IPS-18c (cell line): ENCODE results near the gene CLSTN1.
"Not testable (repeated sequence)": the region's sequence is repeated elsewhere in the genome, so short reads cannot be mapped to it uniquely, and the experiment has no call there.

Experiments used
- H3K4me3 ChIP-seq: 2 replicates; pipeline ENCODE4 v1.7.0; 2013; ENCODE audit warnings: low read depth, mild to moderate bottlenecking, low read length, moderate library complexity; ENCODE audit not compliant: insufficient read depth
- H3K9me3 ChIP-seq: one replicate; pipeline ENCODE4 v1.6.1; 2013; ENCODE audit warnings: mild to moderate bottlenecking, low read length, moderate library complexity; ENCODE audit not compliant: control insufficient read depth, insufficient read depth

Gene CLSTN1

DNA sequence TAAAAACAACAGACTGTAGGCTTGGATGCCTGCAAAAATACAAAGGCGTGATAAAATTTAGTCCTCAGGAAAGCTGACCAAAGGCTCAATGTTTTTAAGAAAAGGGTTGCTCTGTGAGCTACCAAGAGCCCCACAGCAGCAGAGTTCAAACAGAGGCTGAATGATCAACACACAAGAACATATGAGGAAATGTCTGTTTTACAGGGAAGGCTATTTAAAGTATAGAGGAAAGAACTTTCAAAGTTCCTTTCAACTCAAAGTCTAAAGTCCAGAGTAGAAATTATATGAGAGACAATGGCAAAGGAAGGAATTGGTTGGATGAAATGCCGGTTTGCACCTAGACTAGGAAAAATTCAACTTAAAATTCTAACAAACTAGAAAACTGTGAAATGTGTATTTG is 8.6 kb downstream of the CLSTN1 start:
- Histone ChIP-seq H3K4me3 (no peak overlapping the region), H3K9me3 (no peaks in the 10 kb centered on the region)

DNA sequence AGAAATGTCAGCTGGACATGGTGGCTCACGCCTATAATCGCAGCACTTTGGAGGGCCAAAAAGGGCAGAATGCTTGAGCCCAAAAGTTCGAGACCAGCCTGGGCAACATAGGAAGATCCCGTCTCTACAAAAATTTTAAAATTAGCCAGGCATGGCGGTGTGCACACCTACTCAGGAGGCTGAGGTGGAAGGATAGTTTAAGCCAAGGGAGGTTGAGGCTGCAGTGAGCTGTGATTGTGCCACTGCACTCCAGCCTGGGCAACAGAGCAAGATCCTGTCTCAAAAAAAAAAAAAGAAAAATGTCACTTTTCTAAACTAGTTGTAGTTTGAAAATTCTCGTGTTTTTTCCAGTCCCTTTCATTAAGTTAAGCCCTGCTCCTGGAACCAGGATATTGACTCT is 9.1 kb downstream of the CLSTN1 start:
- H3K4me3 ChIP-seq, result no peak overlapping the region
- H3K9me3 ChIP-seq, result no peaks in the 10 kb centered on the region

DNA sequence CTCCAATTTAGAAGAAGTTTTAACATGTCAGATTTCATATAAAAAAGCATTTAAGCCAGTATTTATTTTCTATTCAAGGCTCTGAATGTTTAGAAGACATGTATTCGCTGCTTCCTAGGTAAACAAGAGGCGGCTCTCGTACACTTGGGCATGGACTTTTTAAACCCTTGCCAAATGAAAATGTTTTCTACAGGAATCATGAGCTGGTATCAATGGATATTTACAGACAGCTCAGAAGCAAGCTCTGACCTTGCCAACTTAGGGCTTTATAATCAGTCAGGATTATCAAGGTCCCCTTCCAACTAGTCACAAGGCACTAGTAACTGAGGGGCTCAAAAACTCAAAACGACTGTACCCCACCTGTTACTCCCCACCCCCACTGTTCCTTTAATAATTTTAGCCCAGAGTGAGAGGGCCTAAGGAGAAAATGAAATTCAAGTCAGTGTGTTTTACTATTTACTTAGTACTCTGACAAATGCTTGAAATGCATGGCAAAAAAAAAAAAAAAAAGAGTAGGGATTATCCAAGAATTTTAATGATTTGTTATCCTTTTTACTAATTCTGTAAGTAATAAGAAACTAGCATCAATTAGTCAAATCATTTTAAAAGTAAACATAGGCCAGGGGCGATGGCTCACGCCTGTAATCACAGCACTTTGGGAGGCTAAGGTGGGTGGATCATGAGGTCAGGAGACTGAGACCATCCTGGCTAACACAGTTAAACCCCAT is 12.4 kb downstream of the CLSTN1 start:
- H3K9me3 ChIP-seq, result no peaks in the 10 kb centered on the region
- H3K4me3 ChIP-seq, result no peak overlapping the region

DNA sequence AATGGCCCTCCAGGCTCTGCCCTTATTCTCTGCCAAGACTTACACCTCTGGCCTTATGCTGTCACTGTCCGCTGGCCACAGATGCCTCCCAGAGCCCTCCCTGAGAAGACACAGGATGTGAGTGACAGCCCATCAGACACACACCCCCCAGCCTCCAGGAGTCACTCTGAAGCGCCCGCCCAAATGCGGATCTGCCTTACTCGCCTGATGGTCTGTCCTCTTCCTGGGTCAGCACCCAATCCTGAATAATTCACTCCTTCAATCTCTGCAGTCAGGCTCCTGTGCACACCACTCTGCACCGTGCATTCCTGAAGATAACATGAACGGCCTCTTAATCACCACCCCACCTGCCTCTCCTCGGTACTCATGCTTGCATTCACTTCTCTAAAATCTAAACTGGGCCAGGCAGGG is 14.7 kb downstream of the CLSTN1 start:
- no peaks in the 10 kb centered on the region for H3K9me3 ChIP-seq
- H3K4me3 ChIP-seq, result no peak overlapping the region

DNA sequence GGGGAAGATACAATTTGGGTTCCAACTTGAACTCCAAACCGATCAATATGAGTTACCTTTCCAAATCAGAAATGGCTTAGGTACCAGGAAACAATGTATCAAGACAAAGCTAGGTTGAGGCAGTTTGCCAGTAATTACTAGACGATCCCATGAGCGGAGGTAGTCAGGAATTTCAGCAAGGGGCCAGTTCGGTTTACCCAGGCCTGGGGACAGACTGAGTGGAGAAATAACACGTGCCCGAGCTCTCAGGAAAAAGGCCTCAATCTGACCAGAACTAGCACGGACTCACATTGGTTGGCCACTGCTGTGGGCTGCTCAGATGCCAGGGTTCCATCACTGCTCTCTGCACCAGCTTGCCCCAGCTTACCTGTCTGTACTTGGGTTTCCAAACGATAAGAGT is 15.3 kb downstream of the CLSTN1 start:
- H3K9me3 ChIP-seq, result no peaks in the 10 kb centered on the region
- H3K4me3 ChIP-seq, result no peak overlapping the region

DNA sequence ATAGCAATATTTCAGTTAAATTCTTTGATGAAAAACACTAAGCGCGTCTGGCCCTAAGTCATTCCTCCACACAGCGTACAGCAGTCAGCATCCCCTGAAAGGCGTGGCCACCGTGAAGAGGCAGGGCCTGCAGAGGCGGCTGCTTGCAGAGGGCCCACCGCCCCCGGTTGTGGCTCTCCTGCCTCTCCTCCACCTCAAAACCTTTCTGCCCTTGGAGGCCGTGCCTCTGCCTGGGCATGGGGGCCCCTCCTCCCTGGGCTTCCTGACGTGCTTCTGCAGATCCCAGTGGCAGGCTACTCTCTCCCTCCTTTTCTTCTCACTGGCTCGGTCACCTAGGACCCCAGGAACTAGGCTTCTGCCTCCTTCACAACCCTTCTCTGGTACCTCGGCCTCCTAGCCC is 16.2 kb downstream of the CLSTN1 start:
- H3K9me3 ChIP-seq, result no peaks in the 10 kb centered on the region
- H3K4me3 ChIP-seq, result no peak overlapping the region

DNA sequence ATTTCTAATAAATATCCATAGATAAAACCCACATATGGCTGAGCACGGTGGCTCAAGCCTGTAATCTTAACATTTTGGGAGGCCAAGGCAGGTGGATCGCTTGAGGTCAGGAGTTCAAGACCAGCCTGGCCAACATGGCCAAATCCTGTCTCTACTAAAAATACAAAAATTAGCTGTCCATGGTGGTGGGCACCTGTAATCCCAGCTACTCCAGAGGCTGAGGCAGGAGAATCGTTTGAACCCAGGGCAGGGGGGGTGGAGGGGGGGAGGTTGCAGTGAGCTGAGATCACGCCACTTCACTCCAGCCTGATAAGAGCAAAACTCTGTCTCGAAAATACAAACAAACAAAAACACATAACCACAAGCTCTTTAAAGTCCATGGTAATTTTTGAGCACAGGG is 17.8 kb downstream of the CLSTN1 start:
- H3K4me3 ChIP-seq, H3K9me3 ChIP-seq: not testable (repeated sequence)

DNA sequence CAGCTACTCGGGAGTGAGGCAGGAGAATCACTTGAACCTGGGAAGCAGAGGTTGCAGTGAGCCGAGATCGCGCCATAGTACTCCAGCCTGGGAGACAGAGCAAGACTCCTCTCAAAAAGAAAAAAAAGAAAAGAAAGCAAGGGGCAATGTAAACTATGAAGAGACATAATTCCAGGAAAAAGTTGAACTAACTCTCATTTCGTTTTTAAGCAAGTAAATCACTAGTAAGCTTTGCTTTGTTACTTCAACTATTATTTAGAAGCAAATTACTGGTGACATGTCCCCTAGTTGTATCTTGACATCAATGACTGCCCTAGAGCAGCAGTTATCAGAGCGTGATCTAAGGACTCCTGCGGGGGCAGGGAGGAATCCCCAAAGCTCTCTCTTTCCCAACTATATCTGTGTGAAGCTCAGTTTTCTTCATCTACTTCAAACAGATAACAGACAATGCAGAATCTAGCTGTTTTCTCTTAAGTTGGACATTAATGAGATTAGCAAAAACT is 18.7 kb downstream of the CLSTN1 start:
- Histone ChIP-seq H3K4me3 (no peak overlapping the region), H3K9me3 (no peaks in the 10 kb centered on the region)

DNA sequence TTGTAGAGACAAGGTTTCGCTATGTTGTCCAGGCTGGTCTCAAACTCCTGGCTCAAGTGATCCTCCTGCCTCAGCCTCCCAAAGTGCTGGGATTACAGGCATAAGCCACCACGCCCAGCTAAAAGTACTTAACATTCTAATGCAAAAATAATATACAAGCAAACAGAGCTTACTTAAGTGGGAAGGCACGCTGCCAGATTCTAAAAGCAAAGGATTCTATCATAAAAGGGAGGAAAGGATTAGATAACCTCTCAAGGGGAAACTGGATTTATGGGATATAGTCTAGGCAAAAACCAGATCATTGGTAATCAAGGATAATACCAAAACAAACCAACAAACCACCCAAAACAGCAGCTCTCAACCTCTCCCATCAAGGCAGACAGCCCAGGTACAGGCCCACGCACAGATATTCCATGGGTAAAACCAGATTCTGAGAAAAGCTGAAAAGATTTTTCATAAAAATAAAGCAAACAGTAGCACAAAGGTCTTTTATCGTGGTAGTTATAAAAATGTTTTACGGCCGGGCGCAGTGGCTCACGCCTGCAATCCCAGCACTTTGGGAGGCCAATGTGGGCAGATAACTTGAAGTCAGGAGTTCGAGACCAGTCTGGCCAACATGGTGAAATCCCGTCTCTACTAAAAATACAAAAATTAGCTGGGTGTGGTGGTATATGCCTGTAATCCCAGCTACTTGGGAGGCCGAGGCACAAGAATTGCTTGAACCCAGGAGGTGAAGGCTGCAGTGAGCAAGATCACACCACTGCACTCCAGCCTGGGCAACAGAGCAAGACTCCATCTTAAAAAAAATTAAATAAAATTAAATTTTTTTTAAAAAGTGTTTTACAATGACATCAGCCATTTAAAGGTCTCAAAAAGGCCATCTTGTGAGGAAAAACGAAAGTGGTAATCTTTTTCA is 20.5 kb downstream of the CLSTN1 start:
- not testable (repeated sequence) for H3K4me3 ChIP-seq, H3K9me3 ChIP-seq

DNA sequence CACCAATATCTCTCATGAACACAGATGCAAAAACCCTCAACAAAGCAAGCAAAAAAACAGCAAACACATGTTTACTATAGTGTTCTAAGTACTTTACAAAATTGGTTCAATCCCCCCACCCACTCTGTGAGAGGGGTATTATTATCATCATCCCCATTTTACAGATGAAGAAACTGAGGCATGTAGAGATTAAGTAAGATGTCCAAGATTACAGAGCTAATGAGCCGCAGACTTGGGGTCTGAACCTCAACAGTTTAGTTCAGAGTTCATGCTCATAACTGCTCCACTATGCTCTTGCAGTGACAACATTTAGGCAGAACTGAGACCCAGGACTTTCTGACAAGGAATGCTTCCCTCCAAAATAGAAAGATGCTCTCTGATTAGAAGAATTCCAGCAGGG is 21.9 kb downstream of the CLSTN1 start:
- Histone ChIP-seq H3K9me3 (no peaks in the 10 kb centered on the region), H3K4me3 (no peak overlapping the region)

DNA sequence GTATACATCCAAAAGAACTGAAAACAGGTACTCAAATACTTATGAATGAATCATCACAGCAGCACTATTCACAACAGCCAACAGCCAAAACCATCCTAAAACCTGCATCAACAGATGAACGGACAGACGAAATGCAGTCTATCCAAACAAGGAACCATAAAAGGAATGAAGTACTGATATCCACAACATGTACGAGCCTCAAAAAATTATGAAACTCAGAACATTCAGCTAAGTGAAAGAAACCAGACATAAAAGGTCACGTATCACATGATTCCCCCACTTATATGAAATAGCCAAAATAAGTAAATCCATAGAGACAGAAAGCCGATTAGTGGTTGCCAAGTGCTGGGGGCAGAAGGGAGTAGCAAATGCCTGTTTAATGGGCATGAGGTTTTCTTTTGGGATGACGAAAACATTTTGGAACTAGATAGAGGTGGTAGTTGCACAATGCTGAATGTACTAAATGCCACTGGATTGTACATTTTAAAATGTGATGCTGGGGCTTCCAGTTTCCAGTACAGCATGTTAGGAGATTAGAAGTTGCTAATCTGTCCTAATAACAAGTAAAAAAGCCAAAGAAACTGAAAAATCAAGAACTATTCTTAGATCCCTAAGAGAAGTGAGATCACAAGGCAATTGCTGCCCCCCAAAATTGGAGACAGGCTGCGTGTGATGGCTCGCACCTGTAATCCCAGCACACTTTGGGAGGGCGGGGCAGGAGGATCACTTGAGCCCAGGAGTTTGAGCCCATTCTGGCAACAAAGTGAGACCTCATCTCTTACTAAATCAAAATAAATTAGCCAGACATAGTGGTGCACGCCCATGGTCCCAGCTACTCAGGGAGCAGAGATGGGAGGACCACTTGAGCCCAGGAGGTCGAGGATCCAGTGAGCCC is 25.3 kb downstream of the CLSTN1 start:
- no peaks in the 10 kb centered on the region for H3K9me3 ChIP-seq

DNA sequence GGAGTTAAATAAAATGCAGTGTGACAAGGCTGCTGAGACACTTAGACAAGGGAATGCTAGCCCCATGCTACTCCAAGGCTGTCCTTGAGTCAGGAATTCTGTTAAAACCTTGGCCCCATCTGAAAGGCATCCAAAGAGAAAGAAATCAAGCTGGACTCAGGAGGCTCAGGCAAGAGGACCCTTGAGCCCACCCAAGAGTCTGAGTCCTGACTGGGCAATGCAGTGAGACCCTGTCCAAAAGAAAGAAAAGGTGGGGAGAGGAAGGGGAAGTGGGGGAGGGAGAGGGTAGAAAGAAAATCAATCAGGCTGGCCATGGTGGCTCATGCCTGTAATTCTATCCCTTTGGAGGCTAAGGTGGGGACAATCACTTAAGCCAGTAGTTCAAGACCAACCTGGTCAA is 26.7 kb downstream of the CLSTN1 start:
- H3K4me3 ChIP-seq, result no peak overlapping the region
- H3K9me3 ChIP-seq, result no peaks in the 10 kb centered on the region

More for the DNA sequence above, 25.3 kb downstream of the CLSTN1 start:
- no peak overlapping the region for H3K4me3 ChIP-seq

DNA sequence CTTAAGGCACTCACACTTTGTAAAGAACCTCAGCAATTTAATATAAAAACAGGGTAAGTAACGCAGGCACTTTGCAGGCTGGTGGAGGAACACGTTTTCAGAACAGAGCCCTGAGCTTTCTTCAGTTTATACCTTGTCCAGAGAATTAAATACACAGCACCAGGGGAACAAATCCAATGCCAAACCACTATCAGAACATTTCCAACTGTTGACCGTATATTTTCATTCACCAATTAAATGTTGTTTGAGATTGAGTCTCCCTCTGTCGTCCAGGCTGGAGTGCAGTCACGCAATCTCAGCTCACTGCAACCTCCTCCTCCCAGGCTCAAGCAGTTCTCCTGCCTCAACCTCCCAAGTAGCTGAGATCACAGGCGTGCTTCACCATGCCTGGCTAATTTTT is 29.7 kb downstream of the CLSTN1 start:
- no peaks in the 10 kb centered on the region for H3K9me3 ChIP-seq
- no peak overlapping the region for H3K4me3 ChIP-seq

DNA sequence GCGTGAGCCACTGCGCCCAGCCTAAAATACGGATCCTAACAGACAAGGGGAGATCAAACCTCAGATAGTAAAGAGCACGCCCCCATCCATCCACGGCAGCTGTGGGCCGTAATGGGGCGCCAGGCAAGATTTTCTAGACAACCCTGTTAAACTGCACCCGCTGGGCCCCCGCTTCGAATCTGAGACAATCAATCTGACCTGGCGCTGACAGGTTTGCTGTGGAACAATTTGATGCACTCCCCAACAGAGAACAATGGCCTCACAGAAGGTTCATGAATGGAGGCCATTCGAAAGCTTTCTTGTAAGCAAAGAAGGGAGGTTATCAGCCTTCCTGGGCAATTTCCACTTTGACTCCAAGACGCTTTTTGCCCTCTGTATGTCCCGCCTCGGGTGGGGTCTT is 30.5 kb downstream of the CLSTN1 start:
- H3K9me3 ChIP-seq, result no peaks in the 10 kb centered on the region
- no peak overlapping the region for H3K4me3 ChIP-seq

DNA sequence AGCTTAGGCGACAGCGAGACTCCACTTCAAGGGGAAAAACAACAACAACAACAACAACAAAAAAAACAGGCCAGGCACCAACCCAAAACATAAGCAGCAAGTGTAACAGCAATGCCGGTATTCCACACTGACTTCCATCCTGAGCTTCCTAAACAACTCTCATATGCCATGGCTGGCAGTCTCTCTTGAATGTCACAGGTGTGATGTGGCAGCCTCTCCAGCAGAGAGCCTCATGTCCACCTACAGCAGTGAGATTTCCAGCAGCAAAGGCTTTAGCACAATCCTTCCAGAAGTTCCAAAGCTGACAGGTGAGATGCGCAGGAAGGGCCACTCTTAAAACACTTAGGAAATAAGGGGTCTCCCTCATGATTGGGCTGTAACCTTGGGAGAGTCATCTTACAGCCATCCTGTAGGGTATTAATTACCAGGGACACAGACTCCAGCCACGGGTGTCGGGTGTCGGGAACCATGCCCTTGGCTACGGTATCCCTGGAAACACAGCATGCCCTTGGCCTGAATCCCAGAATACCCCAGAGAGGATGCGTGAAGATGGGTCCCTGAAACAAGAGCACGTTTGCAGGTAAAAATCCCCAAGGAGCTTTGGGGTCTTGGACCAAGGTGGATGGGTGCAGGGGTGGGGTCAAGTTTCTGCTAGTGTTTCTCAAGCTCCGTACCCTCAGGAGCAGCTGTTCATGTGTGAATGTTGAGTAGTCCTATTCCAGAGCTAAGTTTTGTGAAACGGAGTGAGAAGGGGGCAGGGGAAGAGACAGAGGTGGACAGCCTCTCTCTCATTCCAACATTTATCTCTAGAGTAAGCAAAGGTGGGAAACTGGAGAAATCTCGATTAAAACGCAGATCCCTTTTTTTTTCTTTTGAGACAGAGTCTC is 31.4 kb downstream of the CLSTN1 start:
- H3K9me3 ChIP-seq, result no peaks in the 10 kb centered on the region
- no peak overlapping the region for H3K4me3 ChIP-seq

DNA sequence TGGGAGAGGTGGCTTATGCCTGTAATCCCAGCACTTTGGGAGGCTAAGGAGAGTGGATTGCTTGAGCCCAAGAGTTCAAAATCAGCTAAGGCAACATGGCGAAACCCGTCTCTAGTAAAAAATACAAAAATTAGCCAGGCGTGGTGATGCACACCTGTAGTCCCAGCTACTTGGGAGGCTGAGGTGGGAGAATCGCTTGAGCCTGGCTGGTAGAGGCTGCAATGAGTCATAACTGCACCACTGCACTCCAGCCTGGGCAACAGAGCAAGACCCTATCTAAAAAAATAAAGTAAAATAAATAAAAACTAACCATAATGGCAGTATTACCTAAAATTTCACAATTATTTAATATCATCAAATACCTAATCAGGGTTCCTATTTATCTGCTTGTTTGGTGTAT is 34.1 kb downstream of the CLSTN1 start:
- H3K9me3 ChIP-seq, result not testable (repeated sequence)

More for the DNA sequence above, 34.1 kb downstream of the CLSTN1 start:
- H3K4me3 ChIP-seq, result not testable (repeated sequence)
